Activated T-cell treated with anti-CD3 and anti-CD28 coated beads, Interleukin-2, amount 50 U/mL, for 1 hour (primary cell): ENCODE measurements around the gene DPPA2.
"Not testable (repeated sequence)": the region's sequence is repeated elsewhere in the genome, so short reads cannot be mapped to it uniquely, and the experiment has no call there.

Experiments used
- DNase-seq: peaks from one replicate; pipeline ENCODE4 v3.0.0-alpha.2; 2020

The DPPA2 gene, protein sequence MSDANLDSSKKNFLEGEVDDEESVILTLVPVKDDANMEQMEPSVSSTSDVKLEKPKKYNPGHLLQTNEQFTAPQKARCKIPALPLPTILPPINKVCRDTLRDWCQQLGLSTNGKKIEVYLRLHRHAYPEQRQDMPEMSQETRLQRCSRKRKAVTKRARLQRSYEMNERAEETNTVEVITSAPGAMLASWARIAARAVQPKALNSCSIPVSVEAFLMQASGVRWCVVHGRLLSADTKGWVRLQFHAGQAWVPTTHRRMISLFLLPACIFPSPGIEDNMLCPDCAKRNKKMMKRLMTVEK

DNA sequence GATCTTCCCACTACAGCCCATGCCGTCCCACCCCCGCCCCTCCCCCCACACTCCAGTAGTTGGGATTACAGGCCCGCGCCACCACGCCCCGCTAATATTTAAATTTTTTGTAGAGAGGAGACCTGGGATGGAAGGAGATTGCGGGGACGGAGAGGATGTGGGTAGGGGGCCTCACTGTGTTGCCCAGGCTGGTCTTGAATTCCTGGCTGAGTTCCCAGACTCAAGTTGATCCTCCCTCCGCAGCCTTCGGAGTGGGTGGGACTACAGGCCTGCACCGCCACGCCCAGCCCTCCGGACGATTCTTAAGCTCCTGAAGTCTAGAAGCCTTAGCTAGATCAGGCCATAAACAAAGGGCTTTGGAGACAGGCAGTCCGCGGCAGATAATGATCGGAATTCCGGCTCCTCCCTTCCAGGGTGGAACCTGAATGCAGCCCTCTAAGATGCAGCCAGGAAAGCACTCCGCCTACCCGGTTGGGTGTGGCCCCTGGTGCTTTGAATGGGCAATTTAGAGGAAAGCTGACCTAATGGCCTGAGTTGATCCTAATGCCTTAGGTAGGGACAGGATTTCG is at the start of gene DPPA2:
DPPA2 (minus strand) TSS at position 356 of the 569 bp plus-strand sequence. CDS start 1,975 bp downstream, outside the sequence.
- DNase-seq: no peak

DNA sequence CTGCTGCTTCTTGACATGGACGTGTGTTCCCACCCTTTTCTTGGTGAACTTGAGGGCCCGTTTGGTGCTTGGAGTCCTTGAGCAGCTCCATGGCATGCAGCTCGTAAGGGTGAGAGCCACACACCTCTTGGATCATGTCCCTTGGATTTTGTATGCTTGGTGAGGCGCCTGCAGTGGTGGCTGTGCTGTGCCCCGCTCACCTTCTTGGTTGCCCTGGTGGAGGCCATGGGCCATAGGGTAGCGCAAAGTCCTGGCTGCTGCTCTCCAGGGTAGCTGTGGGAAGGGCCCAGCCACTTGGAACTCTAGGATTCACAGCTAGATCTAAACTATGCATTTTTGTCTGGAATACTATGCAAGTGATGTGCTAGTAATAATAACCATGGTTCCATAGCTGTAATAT is 47.8 kb upstream of the DPPA2 start:
- no peak for DNase-seq

DNA sequence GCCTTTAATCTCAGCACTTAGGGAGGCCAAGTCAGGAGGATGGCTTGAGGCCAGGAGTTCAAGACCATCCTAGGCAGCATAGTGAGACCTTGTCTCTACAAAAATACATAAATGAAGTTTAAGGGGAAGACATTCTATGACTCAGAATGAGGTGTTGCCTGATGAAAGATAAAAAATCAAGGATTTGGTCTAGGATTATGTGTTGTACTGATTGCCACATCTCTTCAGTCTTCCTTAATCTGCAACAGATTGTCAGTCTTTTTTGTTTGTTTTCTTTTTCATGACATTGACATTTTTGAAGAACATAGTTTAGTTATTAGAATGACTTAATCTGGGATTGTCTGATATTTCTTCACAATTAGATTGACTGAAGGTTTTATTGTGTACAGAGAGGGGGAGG is 47.3 kb upstream of the DPPA2 start:
- no peak for DNase-seq

DNA sequence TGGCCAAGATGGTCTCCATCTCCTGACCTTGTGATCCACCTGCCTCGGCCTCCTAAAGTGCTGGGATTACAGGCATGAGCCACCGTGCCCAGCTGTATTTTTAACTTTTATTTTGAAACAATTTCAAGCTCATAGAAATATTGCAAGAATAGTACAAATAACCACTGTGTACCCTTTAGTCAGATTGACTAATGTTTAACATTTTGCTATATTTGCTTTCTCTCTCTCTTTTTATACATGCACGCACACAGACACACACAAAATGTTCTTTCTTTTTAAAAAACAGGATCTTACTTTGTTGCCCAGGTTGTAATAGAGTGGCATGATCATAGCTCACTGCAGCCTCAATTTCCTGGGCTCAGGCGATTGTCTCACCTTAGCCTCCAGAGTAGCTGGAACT is 46.5 kb upstream of the DPPA2 start:
- no peak for DNase-seq

DNA sequence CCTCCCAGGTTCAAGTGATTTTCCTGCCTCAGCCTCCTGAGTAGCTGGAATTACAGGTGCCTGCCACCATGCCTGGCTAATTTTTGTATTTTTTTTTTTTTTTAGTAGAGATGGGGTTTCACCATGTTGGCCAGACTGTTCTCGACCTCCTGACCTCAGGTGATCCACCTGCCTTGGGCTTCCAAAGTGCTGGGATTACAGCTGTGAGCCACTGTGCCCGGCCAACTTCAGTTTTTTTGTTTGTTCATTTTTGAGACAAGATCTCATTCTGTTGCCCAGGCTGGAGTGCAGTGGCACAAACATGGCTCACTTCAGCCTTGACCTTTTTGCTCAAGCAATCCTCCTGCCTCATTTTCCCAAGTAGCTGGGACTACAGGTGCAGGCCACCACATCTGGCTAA is 42.5 kb upstream of the DPPA2 start:
- not testable (repeated sequence) for DNase-seq

DNA sequence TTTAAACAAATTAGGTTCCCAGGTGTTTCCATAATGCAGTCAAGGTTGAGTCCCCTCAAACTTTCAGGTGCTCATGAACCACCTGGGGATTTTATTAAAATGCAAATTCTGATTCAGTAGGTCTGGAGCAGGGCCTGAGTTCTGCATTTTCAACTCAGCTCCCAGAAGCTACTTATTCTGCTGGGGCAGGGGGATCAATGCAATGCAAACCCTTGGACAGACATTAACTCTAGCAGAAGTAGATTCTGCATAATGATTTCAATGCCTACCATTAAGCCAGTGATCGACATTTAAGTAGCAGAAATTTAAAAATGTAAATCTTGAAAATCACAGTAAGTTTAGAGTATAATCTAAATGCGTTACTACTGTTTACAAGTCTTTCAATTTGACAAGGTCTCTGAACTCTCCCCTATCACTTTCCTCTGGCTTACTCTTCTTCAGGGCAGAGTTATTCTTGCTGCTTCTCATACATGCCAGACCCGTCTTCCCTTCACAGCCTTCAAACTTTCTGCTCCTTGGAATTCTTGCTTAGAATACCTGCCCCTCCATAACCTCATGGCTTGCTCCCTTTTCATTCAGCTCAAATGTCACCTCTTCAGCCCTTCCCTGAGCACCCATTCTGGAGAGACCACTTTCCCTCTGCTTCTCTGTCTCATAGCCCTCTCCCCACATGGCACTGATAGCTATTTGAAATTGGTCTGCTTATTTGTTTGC is 40.3 kb upstream of the DPPA2 start:
- DNase-seq: no peak

DNA sequence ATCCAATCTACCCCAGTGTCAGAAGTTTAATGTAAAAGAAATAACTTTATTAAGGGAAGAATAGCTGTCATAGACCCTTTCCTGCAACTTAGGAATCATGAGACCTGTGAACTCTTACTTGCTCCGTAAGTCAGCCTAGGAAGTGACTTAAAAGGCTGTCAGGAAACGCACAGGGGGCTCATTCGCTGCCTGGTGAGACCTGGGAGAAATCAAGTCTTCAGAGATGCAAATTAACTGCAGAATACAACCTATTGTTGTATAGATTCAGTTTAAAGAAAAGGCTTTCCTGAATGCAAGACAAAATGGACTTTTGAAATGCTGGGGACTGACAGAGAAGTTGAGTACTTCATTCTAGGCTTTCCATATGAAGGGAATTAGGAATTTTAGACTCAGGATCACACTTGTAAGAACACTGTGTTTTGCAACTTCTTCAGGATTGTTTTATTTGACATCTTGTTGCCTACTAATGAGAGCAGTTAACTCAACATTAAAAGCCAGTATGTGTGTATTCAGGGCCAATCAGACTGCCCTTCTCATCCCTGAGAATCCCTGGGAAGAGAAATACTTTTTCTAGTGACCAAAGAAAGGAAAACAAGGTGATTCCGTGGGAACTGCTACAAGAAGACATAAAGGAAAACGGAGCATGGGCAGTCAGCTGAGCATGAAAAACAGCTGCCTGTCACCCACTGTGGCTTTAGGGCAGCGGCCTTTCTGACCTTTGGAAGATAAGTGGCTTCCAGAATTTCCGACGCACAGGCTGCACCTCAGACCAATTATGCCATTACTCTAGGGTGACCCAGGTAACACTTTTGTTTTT is 39.5 kb upstream of the DPPA2 start:
- DNase-seq: no peak

DNA sequence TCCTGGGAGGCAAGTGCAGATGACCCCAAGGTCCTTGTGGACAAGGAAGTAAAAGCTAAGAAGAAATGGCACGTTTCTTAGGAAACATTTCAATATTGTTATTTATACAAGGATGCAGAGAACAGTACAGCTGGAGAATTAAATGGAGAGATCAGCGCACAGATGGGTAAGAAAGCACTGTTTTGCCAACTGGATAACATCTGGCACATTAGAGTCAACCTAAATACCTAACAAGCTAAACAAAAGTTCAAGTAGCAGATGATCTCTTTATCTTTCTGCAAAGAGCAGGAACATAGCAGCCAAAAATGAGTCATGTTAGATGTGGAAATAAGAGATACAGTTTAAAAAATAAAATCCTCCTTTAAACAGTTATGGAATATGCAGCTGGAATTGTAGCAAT is 36.7 kb upstream of the DPPA2 start:
- no peak for DNase-seq

DNA sequence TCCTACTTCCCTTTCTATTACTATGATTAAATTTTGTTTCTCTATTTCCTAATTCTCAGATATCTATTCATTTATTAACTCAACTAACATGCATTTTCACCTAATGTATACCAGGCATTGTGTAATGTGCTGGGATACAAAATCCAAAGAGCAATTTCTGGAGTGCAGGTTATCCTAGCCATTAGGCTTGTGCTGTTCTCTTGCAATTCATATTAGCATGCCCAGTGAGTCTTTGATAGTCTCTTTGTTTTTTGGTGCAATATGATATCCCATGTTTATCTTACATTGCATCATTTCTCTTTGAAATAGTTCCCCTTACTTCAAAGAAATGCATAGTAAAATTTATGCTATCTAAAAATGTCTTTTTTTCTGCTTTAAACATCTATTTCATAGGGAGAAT is 34.9 kb upstream of the DPPA2 start:
- DNase-seq: no peak

DNA sequence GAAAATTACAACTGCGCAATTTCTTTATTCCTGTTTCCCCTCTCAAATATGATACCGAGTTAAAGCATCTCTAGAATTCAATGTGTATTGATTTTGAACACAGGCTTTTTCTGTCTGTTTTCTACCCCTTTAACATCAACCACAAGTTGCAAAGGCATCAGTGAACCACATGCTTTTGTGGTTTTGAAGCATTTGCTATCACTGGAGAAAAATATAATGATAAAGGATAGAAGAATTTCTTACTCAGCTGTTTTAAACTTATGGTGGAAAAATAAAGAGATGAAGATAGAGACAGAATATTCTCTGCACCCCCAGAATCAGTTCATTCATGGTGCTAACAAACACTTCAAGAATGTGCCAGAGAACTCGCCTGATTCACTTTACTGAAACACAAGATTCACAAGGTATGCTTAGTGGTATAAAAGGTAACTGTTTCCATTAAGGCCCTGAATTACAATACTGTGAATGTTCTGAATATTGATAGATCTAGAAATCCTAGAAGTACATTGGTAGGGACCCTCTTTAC is 30.5 kb upstream of the DPPA2 start:
- DNase-seq: no peak

DNA sequence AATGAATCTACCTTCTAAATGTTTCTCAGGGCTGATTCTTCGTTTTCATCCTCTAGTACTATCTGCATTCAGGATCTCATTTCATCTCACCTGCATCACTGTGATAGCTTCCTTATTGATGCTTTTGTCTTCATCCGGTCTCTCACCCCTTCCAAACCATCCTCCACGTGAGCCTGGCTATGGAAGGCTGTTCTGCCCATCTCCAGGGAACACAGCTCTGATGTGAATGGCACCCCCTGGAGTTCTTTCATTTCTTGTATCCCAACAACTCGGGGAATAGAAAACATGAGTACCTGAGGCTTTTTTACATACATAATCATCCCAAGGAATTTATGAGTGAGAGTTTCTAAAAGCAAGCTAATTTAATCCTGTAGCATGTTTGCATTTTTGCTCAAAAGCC is 29.8 kb upstream of the DPPA2 start:
- DNase-seq: no peak

DNA sequence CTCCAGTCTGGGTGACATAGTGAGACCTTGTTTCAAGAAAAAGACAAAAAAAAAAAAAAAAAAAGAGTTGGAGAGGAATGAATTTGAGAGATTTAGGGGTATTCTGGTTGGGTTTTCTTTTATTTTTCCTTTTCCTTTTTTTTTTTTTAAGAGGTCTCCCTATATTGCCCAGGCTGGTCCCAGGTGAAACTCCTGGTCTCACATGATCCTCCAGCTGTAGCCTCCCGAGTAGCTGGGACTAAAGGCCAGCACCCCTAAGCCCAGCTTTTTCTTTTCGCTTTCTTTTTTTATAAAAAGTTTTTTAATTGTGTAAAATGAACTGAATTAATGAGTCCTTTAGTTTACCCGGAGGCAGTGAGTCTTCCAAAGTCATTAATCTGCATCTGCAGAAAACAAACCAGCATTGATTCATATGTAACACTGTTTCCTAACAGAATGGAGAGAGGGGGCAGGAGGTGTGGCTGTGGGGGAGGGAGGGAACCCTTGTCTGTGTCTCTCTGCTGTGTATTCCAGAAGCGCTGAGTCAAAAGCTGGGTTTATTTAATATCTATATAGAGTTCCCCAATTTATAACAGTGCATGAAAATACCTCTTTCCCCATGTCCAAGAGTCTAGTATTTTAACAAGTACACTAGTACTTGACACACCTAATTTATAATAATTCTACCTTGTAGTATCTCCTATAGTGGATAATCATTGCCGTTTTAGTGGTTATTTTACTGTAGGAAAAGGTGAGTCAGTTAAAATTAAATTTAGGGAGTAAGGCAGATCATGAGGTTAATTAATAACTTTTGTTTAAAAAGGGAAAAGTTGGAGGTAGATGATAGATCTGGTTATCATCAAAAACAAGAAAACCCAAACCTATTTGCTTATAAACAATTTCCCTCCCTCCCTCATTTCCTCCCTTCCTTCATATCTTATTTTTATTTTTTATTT is 23.7 kb upstream of the DPPA2 start:
- DNase-seq: no peak

DNA sequence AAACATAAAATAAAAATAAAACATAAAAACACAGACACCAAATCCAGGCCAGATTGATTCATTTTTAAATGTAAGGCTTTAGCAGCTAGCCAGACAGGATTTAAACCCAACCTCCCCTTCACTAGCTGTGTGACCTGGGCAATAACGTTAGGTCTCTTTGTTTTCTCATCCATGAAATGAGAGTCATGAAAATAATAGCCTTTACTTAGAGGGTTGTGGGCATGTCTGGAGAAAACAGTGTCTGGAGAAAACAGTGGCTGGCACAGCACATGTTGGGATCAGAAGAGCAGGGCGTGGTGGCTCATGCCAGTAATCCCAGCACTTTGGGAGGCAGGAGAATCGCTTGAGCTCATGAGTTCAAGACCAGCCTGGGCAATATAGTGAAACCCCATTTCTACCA is 22.9 kb upstream of the DPPA2 start:
- no peak for DNase-seq

DNA sequence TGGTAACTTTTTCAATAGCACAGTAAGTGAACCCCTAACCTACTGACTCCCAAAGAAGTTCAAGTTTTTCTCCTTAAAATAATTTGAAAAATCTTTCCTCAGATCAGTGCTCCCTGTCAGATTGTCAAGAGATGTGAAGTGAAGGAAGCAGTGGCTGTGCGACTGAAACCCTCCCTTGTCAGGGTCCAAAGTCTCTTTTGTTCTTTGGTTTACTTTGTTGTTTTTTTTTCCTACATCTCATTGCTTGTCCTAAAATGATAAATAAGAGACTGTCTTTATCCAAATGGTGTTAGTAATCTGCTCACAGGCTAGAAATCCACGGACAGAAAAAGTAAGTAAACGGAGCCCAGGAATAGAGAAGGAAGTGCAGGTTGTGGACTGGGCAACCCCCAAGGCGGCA is 22.0 kb upstream of the DPPA2 start:
- no peak for DNase-seq

DNA sequence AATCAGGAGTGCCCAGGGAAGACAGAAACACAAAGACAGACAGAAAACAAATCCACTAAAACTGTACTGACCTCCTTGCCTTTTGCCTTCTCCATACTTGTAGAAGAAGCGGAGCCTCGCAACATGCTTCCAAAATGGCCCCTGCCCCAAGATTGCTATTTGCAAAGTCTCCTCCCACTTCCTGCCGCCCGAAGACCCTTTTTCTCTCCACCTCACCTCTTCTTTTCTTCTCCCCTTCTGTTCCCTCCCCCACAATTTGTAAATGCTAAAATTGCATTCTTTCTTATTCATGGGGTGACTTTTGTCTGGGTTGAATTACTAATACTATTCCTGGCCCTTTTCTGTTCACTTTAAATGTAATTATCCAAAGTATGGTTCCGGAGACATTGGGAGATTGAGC is 21.1 kb upstream of the DPPA2 start, which contains the start of gene DPPA4:
DPPA4 (minus strand) TSS at position 154 of the 400 bp plus-strand sequence; CDS start at position 125, 29 bp downstream.
- DNase-seq: no peak

DNA sequence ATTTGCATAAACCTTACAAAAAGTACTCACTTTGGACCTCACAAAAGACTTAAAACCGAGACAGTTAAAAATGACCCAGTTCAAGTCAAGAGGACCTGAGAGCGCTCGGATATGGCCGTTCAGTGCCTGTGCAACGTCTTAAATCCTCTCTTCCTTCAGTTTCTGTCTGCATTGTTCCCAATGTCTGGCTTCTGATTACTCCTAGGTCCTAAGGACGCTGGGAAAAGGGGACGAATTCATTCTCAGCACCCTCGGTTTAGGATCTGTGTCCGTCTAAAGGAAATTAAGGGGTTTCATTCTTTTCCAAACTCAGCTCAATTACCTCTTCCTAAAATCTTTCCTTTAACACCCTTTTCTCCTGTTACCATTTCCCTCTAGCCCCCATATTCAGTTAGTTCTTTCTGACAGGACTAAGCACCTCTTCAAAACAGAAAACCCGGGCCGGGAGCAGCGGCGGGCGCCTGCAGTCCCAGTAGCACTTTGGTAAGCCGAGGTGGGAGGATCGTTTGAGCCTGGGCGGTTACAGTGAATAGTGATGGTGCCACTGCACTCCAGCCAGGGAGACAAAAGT is 20.1 kb upstream of the DPPA2 start:
- no peak for DNase-seq

DNA sequence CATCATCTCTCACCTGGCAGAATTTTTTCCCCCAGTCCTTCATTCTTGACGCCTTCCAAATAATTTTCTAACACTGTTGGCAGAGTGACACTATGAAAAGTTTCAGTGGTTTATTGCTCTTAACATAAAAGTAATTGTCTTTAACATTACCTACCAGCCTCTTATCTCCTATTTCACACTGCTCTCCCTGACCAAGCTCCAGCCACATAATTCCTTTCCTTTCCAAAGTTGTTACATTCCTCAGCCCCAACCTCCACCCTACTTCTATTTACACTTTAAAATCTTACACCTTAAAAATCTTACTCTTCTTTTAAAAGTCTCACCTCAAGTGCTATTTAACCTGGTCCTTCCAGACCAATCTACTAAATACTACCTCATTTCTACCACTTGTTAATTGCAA is 18.3 kb upstream of the DPPA2 start:
- DNase-seq: no peak

DNA sequence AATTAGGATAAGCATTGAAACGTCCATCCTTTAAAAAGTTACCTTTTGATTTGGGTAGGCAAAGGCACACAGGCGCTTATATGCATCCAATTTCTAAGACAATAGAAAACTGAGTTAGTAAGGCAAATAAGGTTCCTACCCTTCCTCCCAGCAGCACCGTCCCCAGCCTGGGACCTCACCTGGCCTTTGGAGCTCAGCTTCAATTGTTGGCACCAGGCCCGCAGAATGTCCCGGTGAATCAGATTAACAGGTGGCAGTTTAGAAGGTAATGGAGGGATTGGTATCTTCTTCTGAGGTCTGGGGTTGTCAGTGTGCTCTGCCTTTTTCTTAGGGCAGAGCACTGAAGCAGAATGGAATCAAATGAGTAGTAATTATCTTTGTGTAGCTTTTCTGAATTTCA is 15.4 kb upstream of the DPPA2 start:
- no peak for DNase-seq

DNA sequence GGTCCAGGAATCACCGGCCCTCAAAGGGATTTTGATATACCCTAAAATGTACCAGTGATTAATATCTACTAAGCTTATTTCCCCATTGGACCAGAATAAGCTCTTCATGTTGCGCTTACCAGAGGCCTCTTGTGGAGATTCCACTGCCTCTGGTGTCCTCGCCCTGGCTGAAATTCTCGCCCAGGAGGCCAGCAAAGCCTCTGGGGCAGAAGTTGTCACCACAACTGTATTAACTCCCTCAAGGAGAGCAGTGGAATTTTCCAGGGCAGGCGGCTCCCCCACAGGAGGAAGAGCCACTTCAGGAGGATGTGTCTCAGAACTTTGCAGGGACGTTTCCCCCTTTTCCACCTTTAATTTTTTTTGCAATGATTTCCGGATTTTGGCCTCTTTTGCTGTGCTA is 14.1 kb upstream of the DPPA2 start:
- no peak for DNase-seq

DNA sequence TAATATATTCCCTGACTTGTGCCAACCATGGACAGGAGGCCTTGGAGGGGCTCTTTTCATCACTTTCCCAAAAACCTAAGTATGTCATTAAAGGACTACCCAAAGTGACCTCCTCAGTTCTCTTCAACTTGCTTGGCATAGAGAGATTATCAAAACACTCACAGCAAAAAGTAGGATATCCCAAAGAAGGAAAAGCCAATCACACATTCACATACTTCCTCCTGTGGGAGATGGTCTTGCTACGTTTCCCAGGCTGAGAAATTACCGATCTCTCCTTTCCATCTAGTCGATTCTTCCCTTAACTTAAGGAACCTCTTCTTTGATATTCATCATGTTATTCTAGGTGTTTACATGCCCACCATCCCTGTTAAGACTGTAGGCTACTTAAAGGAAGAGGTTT is 11.9 kb upstream of the DPPA2 start:
- no peak for DNase-seq

DNA sequence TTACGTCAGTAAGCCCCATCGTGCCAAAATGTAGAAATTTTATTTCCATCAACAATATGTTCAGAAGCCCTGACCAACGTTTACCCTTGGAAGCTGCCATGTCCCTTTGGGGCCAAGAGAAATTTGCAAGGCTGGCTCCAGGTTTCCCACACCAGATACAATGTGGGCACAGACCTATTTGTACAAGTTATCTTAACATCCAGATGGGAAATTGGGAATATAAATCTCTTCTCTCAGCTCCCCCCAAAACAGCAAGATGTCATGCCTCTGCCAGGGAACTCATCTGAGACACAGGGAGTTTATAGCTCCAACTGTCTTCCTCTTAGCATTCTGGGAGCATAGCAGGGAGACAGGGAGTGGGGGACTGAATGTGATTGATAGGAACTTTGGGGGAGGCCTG is 9.3 kb upstream of the DPPA2 start:
- no peak for DNase-seq

DNA sequence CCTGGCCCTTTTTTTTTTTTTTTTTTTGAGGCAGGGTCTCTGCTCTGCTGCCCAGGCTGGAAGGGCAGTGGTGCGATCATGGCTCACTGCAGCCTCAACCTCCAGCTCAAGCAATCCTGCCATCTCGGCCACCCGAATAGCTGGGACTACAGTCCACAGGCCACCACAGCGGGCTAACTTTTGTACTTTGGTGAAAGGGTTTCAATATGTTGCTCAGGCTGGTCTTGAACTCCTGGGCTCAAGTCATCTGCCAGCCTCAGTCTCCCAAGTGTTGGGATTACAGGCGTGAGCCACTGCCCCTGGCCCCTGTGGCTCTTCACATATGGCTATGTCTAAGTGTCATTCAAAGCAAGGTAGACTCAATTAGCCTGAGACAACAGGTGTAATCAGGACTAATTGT is 8.8 kb upstream of the DPPA2 start:
- DNase-seq: no peak
